ENCODE results near the gene AADACL4.
"Not testable (repeated sequence)": the region's sequence is repeated elsewhere in the genome, so short reads cannot be mapped to it uniquely, and the experiment has no call there.

AADACL4 gene

DNA sequence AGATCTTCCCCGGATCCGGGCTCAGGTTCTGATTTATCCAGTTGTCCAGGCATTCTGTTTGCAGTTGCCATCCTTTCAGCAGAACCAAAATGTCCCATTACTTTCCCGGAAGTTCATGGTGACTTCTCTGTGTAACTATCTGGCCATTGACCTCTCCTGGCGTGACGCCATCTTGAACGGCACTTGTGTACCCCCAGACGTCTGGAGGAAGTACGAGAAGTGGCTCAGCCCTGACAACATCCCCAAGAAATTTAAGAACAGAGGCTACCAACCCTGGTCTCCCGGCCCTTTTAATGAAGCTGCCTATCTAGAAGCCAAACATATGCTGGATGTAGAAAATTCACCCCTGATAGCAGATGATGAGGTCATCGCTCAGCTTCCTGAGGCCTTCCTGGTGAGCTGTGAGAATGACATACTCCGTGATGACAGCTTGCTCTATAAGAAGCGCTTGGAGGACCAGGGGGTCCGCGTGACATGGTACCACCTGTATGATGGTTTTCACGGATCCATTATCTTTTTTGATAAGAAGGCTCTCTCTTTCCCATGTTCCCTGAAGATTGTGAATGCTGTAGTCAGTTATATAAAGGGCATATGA lies 22.4 kb downstream of the AADACL4 start:
- no peak overlapping the region for H3K4me2 ChIP-seq
- no peaks in the 10 kb centered on the region for H4K20me1 ChIP-seq
- peaks cover 11% of the 10 kb centered on the region for H3K4me1 ChIP-seq
- no peaks in the 10 kb centered on the region for H3K36me3 ChIP-seq
- H3K4me3 ChIP-seq, result no peak overlapping the region
- TF ChIP-seq Cebpa-rat (IDR thresholded peaks at IDR 0.05), result no peak
- peaks cover 19% of the 10 kb centered on the region for H3K9me3 ChIP-seq
- no peaks in the 10 kb centered on the region for H3K27me3 ChIP-seq
- no peak overlapping the region for H3K27ac ChIP-seq
- H3K9ac ChIP-seq, result no peak overlapping the region

DNA sequence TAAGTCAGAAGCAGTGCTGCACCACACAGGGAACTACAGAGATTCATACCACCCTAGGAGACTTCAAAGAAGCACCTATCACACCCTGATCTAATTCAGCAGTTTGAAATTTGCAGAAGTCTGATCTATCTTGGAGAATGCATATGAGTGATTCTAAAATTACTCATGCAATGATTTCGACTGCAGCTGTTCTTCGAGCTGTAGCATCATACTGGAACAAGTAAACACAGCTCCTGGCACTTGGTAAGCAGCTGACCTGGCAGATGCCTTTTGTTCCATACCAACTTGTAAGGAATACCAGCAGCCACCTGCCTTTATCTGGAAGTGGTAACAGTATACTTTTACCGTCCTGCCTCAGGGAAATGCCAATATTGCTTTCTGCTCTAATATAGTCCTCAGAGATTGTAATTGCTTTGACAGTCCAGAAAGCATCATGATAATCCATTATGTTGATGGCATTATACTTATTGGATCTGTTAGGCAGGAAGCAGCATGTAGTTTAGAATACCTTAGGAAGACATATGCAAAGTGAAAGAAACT lies 25.7 kb downstream of the AADACL4 start:
- H3K4me3 ChIP-seq, result no peak overlapping the region
- no peak overlapping the region for H3K9ac ChIP-seq
- no peak for TF ChIP-seq Cebpa-rat (IDR thresholded peaks at IDR 0.05)
- peaks cover 13% of the 10 kb centered on the region for H3K9me3 ChIP-seq
- no peaks in the 10 kb centered on the region for H3K36me3 ChIP-seq
- no peaks in the 10 kb centered on the region for H3K4me1 ChIP-seq
- no peaks in the 10 kb centered on the region for H4K20me1 ChIP-seq
- no peaks in the 10 kb centered on the region for H3K27me3 ChIP-seq
- H3K4me2 ChIP-seq, result no peak overlapping the region
- H3K27ac ChIP-seq, result no peak overlapping the region

GRCh38 chr1:12674358-12674757 lies 30.5 kb downstream of the AADACL4 start:
- 0 out of 2 replicates have a peak, but pooled peaks cover under 1% of the 10 kb centered on the region for H3K9me3 ChIP-seq
- no peak overlapping the region for H3K4me2 ChIP-seq
- no peaks in the 10 kb centered on the region for H4K20me1 ChIP-seq
- no peak overlapping the region for H3K4me3 ChIP-seq
- no peak for TF ChIP-seq Cebpa-rat (IDR thresholded peaks at IDR 0.05)
- H3K9ac ChIP-seq, result no peak overlapping the region
- no peaks in the 10 kb centered on the region for H3K4me1 ChIP-seq
- H3K36me3 ChIP-seq, result no peaks in the 10 kb centered on the region
- H3K27me3 ChIP-seq, result no peaks in the 10 kb centered on the region
- H3K27ac ChIP-seq, result no peak overlapping the region

- H3K4me2 ChIP-seq, H3K4me1 ChIP-seq: not testable (repeated sequence)
Measured at GRCh38 chr1:12676122-12676521, 32.2 kb downstream of the AADACL4 start.

GRCh38 chr1:12677565-12677964 lies 33.7 kb downstream of the AADACL4 start:
- Histone ChIP-seq H3K9me3 (peaks cover 9% of the 10 kb centered on the region; the same call in 1 of the 2 replicates), H3K27me3 (no peaks in the 10 kb centered on the region), H3K4me1 (no peaks in the 10 kb centered on the region), H3K4me2 (no peak overlapping the region), H3K27ac (no peak overlapping the region), H3K4me3 (no peak overlapping the region), H4K20me1 (no peaks in the 10 kb centered on the region), H3K9ac (no peak overlapping the region), H3K36me3 (no peaks in the 10 kb centered on the region)
- TF ChIP-seq Cebpa-rat (IDR thresholded peaks at IDR 0.05), result no peak

More at GRCh38 chr1:12676122-12676521, 32.2 kb downstream of the AADACL4 start:
- H4K20me1 ChIP-seq, H3K36me3 ChIP-seq, H3K27me3 ChIP-seq, H3K9ac ChIP-seq, H3K9me3 ChIP-seq, H3K4me3 ChIP-seq, H3K27ac ChIP-seq: not testable (repeated sequence)

- no peak for TF ChIP-seq Cebpa-rat (IDR thresholded peaks at IDR 0.05)
- no peak overlapping the region for H3K9ac ChIP-seq
- H3K27ac ChIP-seq, result no peak overlapping the region
- no peaks in the 10 kb centered on the region for H3K27me3 ChIP-seq
- no peaks in the 10 kb centered on the region for H3K36me3 ChIP-seq
- H3K9me3 ChIP-seq, result peaks cover 9% of the 10 kb centered on the region; the same call in 1 of the 2 replicates
- H3K4me3 ChIP-seq, result no peak overlapping the region
- H4K20me1 ChIP-seq, result no peaks in the 10 kb centered on the region
- H3K4me1 ChIP-seq, result no peaks in the 10 kb centered on the region
- no peak overlapping the region for H3K4me2 ChIP-seq
Measured at GRCh38 chr1:12678350-12678749, 34.5 kb downstream of the AADACL4 start.

GRCh38 chr1:12678820-12679219 lies 34.9 kb downstream of the AADACL4 start:
- H3K4me3 ChIP-seq, result no peak overlapping the region
- H3K9me3 ChIP-seq, result peaks cover 9% of the 10 kb centered on the region; the same call in 1 of the 2 replicates
- no peaks in the 10 kb centered on the region for H3K4me1 ChIP-seq
- no peak overlapping the region for H3K27ac ChIP-seq
- H3K36me3 ChIP-seq, result no peaks in the 10 kb centered on the region
- no peak for TF ChIP-seq Cebpa-rat (IDR thresholded peaks at IDR 0.05)
- no peak overlapping the region for H3K4me2 ChIP-seq
- H3K27me3 ChIP-seq, result no peaks in the 10 kb centered on the region
- H3K9ac ChIP-seq, result no peak overlapping the region
- H4K20me1 ChIP-seq, result no peaks in the 10 kb centered on the region

GRCh38 chr1:12690156-12690555 lies 46.3 kb downstream of the AADACL4 start:
- TF ChIP-seq Cebpa-rat (IDR thresholded peaks at IDR 0.05), result no peak
- Histone ChIP-seq H3K9ac (no peak overlapping the region), H3K9me3 (no peaks in the 10 kb centered on the region), H3K4me3 (no peak overlapping the region), H3K4me1 (no peaks in the 10 kb centered on the region), H3K4me2 (no peak overlapping the region), H4K20me1 (no peaks in the 10 kb centered on the region), H3K27me3 (no peaks in the 10 kb centered on the region), H3K36me3 (no peaks in the 10 kb centered on the region), H3K27ac (no peak overlapping the region)

DNA sequence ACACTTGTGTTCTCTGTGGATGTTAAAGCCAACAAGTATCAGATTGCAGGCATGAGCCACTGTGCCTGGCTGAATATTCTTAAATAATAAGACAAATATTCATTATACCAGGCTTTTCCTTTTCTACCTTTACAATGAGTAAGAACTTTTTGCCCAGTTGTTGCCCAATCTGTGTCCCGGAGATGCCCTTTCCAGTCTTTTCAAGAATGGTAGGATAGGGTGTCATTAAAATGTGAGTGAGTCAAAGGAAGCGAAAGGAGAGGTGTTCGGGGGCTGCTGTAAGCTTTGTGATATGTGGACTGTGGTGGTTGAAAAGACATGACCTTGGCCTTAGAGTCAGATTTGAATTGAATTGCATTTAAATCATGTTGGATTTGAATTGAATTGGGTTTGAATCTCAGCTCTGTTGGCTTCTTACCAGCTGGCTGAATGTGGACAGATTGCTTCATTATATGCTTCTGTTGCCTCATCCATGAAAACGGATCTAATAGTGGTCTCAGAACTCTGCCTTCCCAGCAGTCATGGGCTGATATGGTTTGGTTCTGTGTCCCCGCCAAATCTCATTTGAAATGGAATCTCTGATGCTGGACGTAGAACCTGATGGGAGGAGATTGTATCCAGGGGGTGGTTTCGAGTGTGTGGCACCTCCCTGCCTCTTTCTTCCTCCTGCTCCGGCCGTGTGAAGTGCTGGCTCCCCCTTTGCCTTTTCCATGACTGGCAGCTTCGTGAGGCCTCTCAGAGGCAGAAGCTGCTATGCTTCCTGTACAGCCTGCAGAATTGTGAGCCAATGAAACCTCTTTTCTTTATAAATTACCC lies 49.3 kb downstream of the AADACL4 start:
- Histone ChIP-seq H3K36me3 (no peaks in the 10 kb centered on the region), H3K4me2 (no peak overlapping the region), H3K4me3 (no peak overlapping the region), H3K9ac (no peak overlapping the region), H3K9me3 (no peaks in the 10 kb centered on the region), H3K4me1 (no peaks in the 10 kb centered on the region), H4K20me1 (no peaks in the 10 kb centered on the region), H3K27me3 (no peaks in the 10 kb centered on the region), H3K27ac (no peak overlapping the region)
- no peak for TF ChIP-seq Cebpa-rat (IDR thresholded peaks at IDR 0.05)

GRCh38 chr1:12696658-12697057 lies 52.8 kb downstream of the AADACL4 start:
- no peaks in the 10 kb centered on the region for H3K27me3 ChIP-seq
- H3K4me3 ChIP-seq, result no peak overlapping the region
- H3K4me1 ChIP-seq, result no peaks in the 10 kb centered on the region
- H4K20me1 ChIP-seq, result no peaks in the 10 kb centered on the region
- no peak overlapping the region for H3K9ac ChIP-seq
- no peaks in the 10 kb centered on the region; the same call in 1 of the 2 replicates for H3K9me3 ChIP-seq
- no peaks in the 10 kb centered on the region for H3K36me3 ChIP-seq
- no peak for TF ChIP-seq Cebpa-rat (IDR thresholded peaks at IDR 0.05)
- no peak overlapping the region for H3K27ac ChIP-seq
- no peak overlapping the region for H3K4me2 ChIP-seq
